Amniotic epithelial cell (primary cell): Measurements from ENCODE around the gene YPEL1.
"Not testable (repeated sequence)": the region's sequence is repeated elsewhere in the genome, so short reads cannot be mapped to it uniquely, and the experiment has no call there.

Source experiments
- DNase-seq: peaks from one replicate; pipeline ENCODE4 v3.0.0-alpha.2; 2010; ENCODE audit warnings: low read depth

The YPEL1 gene

DNA sequence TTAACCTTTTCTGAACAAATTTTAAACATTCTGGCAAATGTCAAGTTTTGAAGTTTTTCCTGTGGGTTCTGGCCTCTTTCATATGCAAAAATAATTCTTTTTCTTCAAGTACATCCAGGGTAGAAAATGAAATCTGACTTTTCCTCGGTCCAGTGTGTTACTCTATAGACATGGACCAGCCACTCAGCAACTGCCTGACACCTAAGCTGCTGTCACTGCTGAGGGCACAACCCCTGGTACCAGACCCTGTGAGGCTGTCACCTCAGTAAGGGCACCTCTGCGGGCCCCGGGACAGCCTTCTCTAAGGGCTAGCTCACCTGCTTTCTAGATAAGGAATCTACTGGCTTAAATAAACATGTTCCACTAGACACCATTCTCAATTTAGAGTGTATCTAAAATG is 36.0 kb downstream of the YPEL1 start:
- DNase-seq: no peak

- no peak for DNase-seq
Observed at GRCh38 chr22:21698430-21699329, 36.9 kb downstream of the YPEL1 start.

GRCh38 chr22:21697880-21698279 is 37.7 kb downstream of the YPEL1 start:
- peak; percentile 18 for DNase-seq

DNA sequence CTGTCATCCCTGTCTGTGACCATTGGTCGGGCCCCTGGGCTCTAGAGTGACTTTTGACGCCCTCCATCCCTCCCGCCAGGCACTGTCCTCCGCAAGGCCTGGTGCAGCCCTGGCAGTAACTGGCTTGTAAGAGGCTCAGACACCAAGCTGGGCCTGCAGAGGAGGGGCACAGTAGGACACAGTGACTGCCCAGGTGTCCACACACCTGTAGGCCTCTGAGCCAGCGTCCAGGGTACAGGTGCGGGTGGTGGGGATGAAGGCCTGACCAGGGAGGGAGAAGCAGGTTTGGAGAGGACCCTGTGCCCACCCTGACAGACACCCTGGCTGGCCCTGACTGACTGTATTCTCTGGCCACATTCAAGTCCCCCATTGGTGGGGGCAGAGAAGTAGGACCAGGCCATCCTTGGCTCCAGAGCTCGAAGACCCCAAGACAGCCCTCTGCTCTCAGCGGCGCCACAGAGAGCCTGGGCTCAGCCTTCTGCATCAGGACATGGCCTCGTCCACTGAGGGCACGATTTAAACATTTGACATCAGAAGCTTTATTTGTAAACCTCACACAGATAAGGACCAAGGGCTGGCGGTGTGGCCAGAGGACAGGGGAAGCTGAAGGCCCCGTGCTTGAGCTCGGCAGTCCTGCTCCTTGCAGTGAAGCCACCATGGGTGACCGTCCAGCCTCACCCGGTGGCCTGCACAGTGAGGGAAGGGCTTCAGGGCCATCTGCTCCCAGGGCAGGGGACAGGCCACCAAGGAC is 38.4 kb downstream of the YPEL1 start:
- DNase-seq: no peak

DNA sequence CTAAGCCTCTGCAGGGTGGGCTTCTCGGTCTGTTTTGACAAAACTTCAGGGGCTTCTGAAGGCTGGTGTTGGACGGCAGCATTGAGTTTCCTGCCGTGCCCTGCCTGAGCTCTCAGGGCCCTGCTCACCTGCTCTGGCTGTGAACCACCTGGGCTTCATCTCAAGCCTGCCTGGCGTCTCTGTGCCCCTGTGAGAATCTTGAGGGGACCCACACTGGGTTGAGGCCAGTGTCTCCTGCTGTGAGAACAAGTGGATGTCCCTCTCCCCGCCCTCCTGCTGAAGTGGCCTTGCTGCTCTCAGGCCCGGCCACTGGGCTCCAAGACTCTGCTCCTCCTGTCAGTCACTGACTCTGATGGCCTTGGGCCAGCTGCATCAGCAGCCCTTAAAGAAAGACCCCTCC is 39.5 kb downstream of the YPEL1 start:
- DNase-seq: no peak

DNA sequence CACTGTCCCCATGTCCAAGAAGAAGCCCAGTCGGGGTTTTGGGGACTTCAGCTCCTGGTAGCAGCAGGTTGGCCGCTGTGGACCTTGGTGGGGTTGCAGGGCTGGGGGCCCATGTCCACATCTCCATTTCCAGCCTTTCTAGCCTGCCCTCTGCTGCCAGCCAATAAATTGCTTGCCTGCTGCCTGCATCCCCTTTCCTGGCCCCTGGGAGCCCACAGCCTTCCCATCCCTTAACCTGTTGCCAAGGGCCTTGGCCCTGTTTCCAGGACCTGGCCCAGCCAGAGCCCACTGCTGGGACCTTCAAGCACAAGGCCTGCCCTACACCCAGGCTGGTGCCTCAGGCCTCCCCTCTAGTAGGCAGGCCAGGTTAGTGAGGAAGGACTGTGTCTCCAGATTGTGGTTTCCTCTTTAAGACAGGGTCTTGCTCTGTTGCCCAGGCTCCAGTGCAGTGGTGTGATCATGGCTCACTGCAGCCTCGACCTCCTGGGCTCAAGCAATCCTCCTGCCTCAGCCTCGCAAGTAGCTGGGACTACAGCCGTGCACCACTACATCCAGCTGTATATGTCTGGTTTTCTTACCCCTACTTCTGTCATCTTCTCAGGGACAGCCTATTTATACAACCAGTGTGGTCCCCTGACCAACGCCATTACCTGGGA is 40.0 kb downstream of the YPEL1 start:
- no peak for DNase-seq

DNA sequence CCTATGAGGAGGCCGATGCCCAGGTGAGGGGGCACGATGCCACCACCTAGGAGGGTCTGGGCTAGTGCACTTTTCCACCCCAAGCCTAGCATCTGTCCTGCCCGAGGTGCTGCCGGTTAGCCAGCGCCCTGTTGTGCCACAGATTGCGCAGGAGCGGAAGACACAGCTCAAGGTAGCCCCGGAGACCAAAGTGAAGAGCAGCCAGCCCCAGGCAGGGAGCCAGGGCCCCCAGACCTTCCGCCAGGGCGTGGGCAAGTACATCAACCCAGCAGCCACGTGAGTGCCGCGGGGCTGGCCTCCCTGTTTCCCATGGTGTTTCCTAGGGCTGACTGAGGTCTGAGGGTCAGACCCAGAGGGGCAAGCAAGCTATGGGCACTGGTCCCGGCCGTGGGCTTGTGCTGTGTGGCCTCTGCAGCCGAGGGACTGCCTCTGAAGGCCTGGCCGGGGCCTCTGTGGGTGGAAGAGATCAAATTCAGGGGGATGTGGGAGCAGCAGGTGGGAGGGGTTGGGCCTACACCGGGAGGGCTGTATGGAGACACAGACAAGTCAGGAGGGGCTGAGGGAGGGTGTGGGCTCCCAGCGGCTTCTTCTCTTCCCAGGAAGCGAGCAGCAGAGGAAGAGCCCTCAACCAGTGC is 40.7 kb downstream of the YPEL1 start:
- no peak for DNase-seq

DNA sequence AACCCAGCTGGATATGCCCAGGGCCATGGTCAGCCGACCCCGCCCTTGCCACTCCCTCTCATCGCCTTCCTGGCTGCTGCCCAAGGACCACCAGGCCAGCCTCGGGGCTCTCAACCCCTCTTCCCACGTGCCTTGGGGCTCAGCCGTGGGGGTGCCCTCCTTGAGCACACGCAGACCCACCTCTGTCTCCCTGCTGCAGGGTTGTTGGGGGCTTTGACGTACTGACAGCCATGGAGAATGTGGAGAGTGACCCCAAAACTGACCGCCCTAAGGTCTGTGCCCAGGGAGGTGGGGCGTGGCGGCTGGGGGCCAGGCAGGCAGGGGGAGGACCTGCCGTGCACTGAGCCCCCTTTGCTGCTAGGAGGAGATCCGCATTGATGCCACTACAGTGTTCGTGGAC is 41.2 kb downstream of the YPEL1 start:
- no peak for DNase-seq

- DNase-seq: no peak
Observed at GRCh38 chr22:21693999-21694341, 41.6 kb downstream of the YPEL1 start.

- DNase-seq: no peak
Observed at GRCh38 chr22:21693333-21693998, 42.1 kb downstream of the YPEL1 start.

DNA sequence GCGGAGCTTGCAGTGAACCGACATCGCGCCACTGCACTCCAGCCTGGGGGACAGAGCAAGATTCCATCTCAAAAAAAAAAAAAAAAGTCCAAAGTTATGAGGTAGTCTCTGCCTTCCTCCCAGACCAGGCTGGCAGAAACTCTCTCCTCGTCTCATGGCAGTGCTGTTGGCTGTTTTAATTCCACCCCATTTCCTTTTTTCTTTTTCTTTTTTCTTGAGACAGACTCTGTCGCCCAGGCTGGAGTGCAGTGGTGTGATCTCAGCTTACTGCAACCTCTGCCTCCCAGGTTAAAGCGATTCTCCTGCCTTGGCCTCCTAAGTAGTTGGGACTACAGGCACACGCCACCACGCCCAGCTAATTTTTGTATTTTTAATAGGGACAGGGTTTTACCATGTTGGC is 42.7 kb downstream of the YPEL1 start:
- DNase-seq: not testable (repeated sequence)

- no peak for DNase-seq
Observed at GRCh38 chr22:21691816-21692215, 43.8 kb downstream of the YPEL1 start.

DNA sequence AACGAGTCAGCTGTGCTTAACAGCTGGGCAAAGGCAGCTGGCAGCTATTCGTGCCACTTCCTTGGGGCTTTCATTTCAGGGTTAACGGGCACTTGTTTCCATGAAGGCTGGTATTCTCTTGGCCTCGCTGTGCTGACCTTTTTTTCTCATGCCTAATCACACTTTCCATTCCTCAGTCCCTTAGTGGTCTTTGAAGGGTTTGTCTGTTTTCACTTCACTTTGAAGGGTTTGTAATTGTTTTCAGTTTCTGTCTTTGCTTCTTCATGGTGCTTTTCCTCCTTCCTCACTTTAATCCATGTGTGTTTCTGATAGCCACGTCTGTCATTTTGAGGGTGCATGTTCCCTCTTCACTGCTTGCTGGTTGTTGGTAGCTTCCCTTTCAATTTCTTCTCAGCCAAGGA is 45.2 kb downstream of the YPEL1 start:
- DNase-seq: no peak

GRCh38 chr22:21688706-21689381 is 46.8 kb downstream of the YPEL1 start:
- DNase-seq: no peak

DNA sequence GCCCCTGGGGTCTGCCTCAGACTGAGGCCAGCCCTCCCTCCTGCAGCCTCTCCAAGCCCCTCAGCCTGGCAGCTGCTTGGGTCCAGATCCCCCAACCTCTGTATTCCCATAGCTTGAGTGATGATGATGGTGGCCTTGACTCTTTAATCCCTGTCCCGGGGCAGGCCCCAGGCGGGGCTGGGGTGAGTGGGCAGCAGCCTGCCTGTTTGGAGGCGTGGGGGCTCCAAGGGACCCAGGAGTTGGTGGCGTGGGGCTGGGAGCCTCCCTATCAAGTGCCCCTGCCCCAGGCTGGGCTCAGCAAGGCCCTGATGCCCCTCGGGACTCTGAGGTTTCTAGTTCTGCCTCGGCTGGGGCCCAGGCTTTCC is 47.3 kb downstream of the YPEL1 start:
- no peak for DNase-seq

DNA sequence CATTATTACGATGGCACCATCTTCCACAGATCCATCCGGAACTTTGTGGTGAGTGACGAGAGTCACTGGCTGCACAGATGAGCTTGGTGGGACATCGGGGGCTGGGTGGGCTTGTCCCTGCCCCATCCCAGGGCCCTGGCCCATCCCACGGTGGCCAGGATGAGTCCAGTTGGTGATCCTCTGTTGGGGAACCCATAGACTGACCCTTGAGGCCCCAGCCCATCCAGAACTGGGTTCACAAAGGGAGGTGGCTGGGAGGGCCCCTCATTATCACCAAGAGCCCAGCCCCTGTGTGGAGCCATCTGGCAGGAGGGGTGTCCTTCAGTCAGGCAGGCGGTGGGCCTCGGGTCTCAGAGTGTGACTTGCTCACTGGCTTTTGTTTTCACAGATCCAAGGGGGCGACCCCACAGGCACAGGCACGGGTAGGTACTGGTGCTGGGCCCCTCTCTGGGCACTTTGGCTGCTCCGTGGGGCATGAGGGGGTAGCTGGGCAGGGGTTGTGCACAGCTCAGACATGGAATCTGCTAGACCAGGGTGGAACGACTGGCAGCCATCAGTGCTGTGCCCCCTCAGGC is 47.8 kb downstream of the YPEL1 start:
- no peak for DNase-seq

- no peak for DNase-seq
Observed at GRCh38 chr22:21686634-21687393, 48.8 kb downstream of the YPEL1 start.

DNA sequence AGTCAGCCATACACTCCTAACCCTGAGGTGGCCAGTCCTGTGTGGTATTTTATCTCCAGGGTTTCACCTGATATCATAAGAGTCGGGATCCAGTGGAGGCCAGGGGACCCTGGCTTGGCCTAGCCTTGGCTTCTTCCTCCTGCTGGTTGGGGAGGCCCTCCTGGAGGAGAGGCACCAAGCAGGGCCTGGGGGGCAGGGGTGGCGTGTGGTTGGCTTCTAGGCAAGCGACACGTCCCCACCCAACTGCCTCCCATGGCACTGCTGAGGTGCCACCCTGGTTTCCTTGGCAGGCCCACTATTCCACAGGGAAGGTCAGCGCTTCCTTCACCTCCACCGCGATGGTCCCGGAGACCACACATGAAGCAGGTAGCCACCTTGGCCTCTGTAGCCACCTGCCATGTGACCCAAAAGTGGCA is 49.4 kb downstream of the YPEL1 start:
- DNase-seq: no peak

GRCh38 chr22:21685164-21685513 is 50.5 kb downstream of the YPEL1 start:
- no peak for DNase-seq

DNA sequence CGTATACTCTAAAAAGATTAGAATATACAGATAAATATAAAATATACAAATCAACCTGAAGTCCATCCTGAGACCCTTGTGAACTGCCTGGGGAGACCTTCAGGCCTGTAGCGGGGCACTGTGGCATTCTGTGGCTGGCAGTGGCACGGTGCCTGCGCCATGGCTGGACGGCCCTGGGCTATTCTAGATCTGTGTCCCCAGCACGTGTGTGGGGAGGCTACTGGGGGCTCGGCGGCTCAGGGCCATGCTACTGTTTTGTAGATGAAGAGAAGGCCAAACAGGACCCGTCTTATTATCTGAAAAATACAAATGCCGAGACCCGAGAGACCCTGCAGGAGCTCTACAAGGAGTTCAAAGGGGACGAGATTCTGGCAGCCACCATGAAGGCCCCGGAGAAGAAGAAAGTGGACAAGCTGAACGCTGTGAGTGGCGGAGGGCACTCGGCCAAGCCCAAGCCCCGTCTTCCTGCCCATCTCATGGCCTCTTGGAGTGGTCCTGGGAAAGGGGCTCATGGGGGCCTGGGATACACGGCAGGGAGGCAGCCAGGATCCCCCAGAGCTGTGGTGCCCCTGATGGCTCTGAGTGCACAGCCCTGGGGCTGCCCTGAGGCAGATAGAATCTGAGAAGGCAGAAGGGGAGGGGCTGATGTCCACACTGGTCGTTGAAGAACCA is 51.0 kb downstream of the YPEL1 start:
- no peak for DNase-seq
